GM21786 (cell line): Measurements from ENCODE around the gene VNN1.
A peak's percentile ranks its signal among the peaks of the same experiment; 100 is the strongest.
"Not testable (repeated sequence)": the region's sequence is repeated elsewhere in the genome, so short reads cannot be mapped to it uniquely, and the experiment has no call there.

Experiments
- ATAC-seq: cut with Tn5 transposase; IDR thresholded peaks from one replicate; pipeline ENCODE4 v1.9.1; 2021; ENCODE audit not compliant: unreplicated experiment

VNN1 gene

GRCh38 chr6:132725947-132726607 is 12.2 kb upstream of the VNN1 start:
- peak; percentile 61 for ATAC-seq

DNA sequence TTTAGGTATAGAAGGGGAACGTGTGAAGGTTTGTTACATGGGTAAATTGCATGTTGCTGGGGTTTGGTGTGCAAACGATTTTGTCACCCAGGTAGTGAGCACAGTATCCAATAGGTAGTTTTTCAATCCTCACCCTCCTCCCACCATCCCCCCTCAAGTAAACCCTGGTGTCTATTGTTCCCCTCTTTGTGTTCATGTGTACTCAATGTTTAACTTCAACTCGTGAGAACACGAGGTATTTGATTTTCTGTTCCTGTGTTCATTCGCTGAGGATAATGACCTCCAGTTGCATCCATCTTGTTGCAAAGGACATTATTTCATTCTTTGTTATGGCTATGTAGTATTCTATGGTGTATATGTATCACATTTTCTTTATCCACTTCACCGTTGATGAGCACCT is 11.6 kb upstream of the VNN1 start:
- ATAC-seq = peak; percentile 20

GRCh38 chr6:132719736-132720448 is 6.0 kb upstream of the VNN1 start:
- no peak for ATAC-seq

DNA sequence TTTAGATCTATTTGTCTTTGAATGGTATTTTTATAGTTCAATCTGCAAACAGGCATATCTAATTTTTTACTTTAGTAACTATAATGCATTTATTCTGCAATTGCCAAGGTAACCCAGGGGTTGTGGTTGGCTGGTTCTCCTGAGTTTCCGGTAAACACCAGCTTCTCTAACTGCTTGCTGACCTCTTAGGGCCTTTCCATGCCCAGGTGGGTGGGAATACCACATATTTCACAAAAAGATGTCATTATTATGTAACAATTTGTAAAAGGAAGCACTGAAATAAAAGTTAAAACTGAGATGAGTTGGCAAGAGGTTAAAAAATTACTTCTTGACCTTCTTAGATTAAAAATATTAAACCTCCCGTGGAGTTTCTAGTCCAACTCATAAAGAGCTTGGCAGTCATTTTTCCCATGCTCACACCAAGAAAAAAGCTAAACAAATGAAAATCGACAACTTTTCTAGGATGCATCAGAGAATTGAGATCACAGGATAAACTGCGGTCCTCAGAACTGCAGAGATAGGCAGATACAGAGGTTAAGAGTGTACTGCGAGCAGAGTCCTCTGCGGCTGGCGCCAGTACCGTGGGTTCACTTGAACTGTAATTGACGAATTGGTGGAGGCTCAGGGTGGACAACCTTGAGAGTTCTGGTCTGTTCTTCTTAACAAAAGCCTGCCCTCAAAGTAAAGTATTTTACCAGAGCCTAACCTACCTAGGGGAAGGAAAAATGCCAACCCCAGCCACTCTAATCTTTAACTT is 2.2 kb upstream of the VNN1 start:
- ATAC-seq = no peak

DNA sequence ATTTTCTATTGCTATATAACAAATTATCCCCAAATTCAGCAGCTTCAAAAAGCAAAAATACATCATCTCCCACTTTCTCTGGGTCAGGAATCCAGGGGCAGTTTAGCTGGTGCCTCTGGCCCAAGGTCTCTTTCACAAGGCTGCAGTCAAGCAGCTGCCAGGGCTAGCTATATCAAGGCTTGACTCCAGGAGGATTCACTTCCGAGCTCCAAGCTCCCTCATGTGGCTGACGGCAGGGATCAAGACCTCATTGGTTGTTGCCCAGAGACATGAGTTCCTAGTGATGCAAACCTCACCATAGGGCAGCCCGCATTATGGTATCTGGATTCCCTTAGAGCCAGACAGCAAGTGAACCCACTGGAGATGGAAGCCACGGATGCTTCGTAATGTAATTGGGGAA is 1.3 kb upstream of the VNN1 start:
- ATAC-seq = no peak

- no peak for ATAC-seq
These were observed 305 bp upstream of the VNN1 start for GRCh38 chr6:132714160-132714559.

GRCh38 chr6:132712366-132712765 is 1.5 kb downstream of the VNN1 start:
- no peak for ATAC-seq

GRCh38 chr6:132708771-132709170 is 5.1 kb downstream of the VNN1 start:
- ATAC-seq = no peak

DNA sequence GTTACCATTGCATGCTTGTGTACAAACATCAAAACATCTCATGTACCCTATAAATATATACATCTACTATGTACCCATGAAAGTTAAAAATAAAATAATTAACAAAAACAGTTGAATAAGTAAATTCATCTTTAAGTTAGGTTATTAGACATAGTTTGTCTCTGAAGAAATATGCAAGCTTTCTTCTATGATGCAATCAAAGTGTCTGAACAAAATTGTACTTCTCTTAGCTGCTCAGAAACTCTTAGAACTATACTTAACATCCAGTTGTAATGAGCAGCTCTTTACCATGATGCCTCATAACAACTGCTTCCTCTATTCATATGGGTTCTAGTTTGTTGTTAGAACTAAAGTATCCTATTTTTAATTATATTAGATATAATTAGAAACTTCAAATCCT is 5.9 kb downstream of the VNN1 start:
- ATAC-seq = no peak

- not testable (repeated sequence) for ATAC-seq
These were observed 7.1 kb downstream of the VNN1 start for GRCh38 chr6:132706756-132707155.

GRCh38 chr6:132703936-132704335 is 9.9 kb downstream of the VNN1 start:
- no peak for ATAC-seq

DNA sequence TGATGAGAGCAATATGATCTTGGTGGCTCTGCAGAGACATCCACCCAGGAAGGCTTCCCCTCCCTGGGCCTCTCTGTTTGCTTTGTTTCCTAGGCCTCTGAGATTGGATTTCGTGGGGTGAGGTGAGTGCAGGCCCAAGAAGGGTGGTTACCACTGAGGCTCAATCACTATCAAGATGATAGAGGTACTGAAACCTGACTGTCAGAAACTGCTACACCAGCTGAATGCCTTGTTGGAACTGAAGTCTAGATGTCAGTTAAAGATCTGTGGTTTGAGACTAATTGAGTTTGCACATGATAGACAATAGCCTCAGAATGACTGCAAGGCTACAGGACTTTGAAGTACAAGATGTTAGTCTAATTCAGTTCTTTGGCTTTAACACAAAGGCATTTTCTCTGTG is 15.2 kb downstream of the VNN1 start:
- no peak for ATAC-seq

DNA sequence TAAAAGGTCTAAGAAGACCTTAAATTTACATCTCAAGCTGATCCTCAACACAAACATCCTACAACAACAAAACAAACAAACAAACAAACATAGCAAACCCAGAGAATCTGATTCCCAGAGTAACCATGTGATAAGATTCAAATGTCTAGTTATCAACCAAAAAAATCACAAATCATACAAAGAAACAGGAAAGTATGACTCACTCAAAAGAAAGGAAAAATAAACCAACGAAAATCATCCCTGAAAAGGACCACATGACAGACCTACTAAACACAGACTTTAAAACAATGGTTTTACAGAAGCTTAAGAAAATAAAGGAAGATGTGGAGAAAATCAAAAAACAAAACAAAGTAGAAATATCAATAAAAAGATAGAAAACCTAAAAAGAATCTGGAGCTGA is 18.1 kb downstream of the VNN1 start:
- ATAC-seq = no peak

- ATAC-seq = no peak
These were observed 20.4 kb downstream of the VNN1 start for GRCh38 chr6:132693478-132693877.

GRCh38 chr6:132690678-132691077 is 23.2 kb downstream of the VNN1 start:
- no peak for ATAC-seq

- ATAC-seq = no peak
These were observed 26.5 kb downstream of the VNN1 start for GRCh38 chr6:132687306-132687705.

DNA sequence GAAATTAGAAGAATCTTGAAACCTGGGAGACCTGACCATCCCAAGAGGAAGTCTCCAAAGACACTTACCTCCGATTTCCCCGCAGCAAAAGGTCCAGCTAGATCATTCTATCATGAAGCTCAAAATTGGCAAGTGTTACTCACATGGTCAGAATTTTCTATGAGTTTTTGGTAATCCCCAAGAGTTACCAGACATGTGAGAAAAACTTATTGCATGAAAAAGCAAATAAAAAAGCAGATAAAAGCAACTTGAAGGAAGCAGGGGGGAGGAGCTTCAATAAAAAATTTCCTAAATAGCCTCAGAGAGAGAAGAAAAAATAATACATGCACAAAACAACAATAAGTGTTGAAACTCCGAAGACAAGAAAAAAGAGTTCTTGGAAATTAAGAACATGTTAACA is 27.3 kb downstream of the VNN1 start:
- ATAC-seq = no peak

DNA sequence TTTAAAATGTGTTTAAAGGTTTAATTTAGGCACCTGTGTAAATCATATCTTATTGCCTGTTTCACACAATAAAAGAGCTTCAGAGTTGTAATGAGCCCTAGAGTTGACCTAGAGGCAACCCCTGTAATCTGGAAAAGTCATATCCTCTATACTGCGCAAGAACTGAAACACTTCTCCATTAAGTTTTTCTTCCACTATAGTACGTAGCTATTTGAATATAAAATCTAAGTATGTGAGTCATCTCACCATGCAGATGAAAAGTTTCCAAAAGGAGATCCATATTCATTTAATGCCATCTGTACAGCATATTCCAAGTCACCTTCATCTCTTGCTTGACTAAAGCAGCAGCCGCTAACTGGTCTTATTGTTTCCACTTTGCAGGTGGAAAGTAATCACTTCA is 28.8 kb downstream of the VNN1 start:
- ATAC-seq = no peak

GRCh38 chr6:132684272-132684671 is 29.6 kb downstream of the VNN1 start:
- no peak for ATAC-seq

GRCh38 chr6:132683543-132683942 is 30.3 kb downstream of the VNN1 start:
- ATAC-seq = no peak

DNA sequence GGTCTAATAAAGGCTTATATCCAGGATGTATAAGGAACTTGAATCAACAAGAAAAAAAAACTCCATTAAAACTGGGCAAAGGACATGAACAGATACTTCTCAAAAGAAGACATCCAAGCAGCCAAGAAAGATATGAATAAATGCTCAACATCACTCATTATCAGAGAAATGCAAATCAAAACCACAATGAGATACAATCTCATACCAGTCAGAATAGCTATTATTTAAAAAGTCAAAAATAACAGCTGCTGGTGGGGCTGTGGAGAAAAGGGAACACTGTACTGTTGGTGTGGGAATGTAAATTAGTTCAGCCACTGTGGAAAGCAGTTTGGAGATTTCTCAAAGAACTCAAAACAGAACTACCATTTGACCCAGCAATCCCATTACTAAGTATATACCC is 34.8 kb downstream of the VNN1 start:
- not testable (repeated sequence) for ATAC-seq

DNA sequence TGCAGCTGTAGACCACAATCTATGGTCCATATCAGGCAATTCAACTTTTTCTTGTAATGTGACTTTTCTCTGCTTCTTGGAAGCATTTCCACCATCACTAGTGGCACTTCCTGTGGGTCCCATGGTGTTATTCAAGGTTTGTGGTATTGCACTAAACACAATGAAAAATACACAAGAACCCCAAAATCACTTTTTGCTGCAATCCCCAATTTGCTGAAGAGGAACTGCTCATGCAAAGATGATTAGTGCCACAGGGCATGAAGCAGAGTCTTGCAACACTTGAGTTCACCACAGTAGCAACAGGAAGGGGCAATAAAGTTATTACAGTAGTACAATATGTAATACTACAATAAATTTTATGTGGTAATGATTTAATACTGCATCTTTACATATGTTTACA is 38.1 kb downstream of the VNN1 start:
- ATAC-seq = no peak
